SK-N-SH (cell line): ENCODE data around the gene NADSYN1. TPM values are rescaled to one million over a fixed set of nuclear protein-coding genes. Genes with fewer than 3 reads are reported as not detected.

Experiments
- CTCF ChIA-PET: fragments of 300-600, 350-600 bp; formaldehyde crosslinking; extraction: SDS; loops from one replicate; lab custom pipeline; 2021; lab: Yijun Ruan, JAX
- POLR2A ChIA-PET: fragments of 350-600 bp; sonication (Branson Sonifier 250); formaldehyde crosslinking; extraction: SDS; loops from one replicate; lab custom pipeline; 2020; ENCODE audit warnings: antibody characterized with exemption, inconsistent platforms; lab: Yijun Ruan, JAX
- DNase-seq: peaks from one replicate; pipeline ENCODE4 v3.0.0; 2012
- H2AFZ ChIP-seq: fragments of 200-600 bp; sonication (generic); 2 replicates; pipeline ENCODE4 v1.8.1; 2016; ENCODE audit warnings: antibody characterized with exemption, mild to moderate bottlenecking, low read depth
- H3F3A ChIP-seq: fragments of 200-600 bp; sonication (generic); replicated peaks from 2 replicates; pipeline ENCODE3; 2016; ENCODE audit warnings: antibody characterized with exemption, mild to moderate bottlenecking; ENCODE audit not compliant: insufficient read depth
- H3K27ac ChIP-seq, 2 experiments: fragments of 200-500 bp in 1 of 2; fragments of 200-600 bp in 1 of 2; sonication (Bioruptor generic) in 1 of 2; sonication (generic), shearing (Covaris generic) in 1 of 2; 2 replicates each; pipeline versions ENCODE4 v1.5.1 to v1.6.1; 2014 to 2016; ENCODE audit warnings: low read depth in 2 of 2, inconsistent platforms in 1 of 2, low read length in 1 of 2, mild to moderate bottlenecking in 1 of 2, mixed read lengths in 1 of 2
- H3K27me3 ChIP-seq: fragments of 200-600 bp; sonication (generic), shearing (Covaris generic); 2 replicates; pipeline ENCODE4 v1.6.1; 2016; ENCODE audit warnings: mixed run types; ENCODE audit not compliant: insufficient read depth
- H3K36me3 ChIP-seq, 2 experiments: fragments of 200-500 bp in 1 of 2; fragments of 200-600 bp in 1 of 2; sonication (Bioruptor generic) in 1 of 2; sonication (generic) in 1 of 2; replicated peaks in 1 of 2; 2 replicates each; pipeline versions ENCODE3 to v1.5.1; 2014 to 2016; ENCODE audit warnings: low read length in 1 of 2, mild to moderate bottlenecking in 1 of 2; ENCODE audit not compliant: insufficient read depth in 2 of 2, control insufficient read depth in 1 of 2
- H3K4me1 ChIP-seq, 2 experiments: fragments of 200-500 bp in 1 of 2; fragments of 200-600 bp in 1 of 2; sonication (Bioruptor generic) in 1 of 2; sonication (generic), shearing (Covaris generic) in 1 of 2; 2 replicates each; pipeline versions ENCODE4 v1.5.1 to v1.6.1; 2014 to 2016; ENCODE audit warnings: low read depth in 1 of 2, low read length in 1 of 2, mixed run types in 1 of 2; ENCODE audit not compliant: insufficient read depth in 2 of 2, control insufficient read depth in 1 of 2
- H3K4me2 ChIP-seq: fragments of 200-600 bp; sonication (generic), shearing (Covaris generic); 2 replicates; pipeline ENCODE4 v1.6.1; 2017; ENCODE audit warnings: mixed run types
- H3K4me3 ChIP-seq, 2 experiments: fragments of 200-500 bp in 1 of 2; fragments of 200-600 bp in 1 of 2; sonication (Bioruptor generic) in 1 of 2; sonication (generic), shearing (Covaris generic) in 1 of 2; 2 replicates each; pipeline versions ENCODE4 v1.5.1 to v1.8.1; 2014 to 2016; ENCODE audit warnings: low read depth in 2 of 2, inconsistent platforms in 1 of 2, low read length in 1 of 2, mild to moderate bottlenecking in 1 of 2, mixed read lengths in 1 of 2, moderate library complexity in 1 of 2
- H3K79me2 ChIP-seq: fragments of 200-600 bp; sonication (generic); 2 replicates; pipeline ENCODE4 v1.8.1; 2017; ENCODE audit warnings: mild to moderate bottlenecking; ENCODE audit not compliant: insufficient read depth
- H3K9ac ChIP-seq: fragments of 200-600 bp; sonication (generic); 2 replicates; pipeline ENCODE4 v1.6.1; 2017; ENCODE audit warnings: mixed run types
- H3K9me2 ChIP-seq: fragments of 200-600 bp; sonication (generic); 2 replicates; pipeline ENCODE4 v1.6.1; 2017; ENCODE audit warnings: mixed run types
- H3K9me3 ChIP-seq: fragments of 200-600 bp; sonication (generic); 2 replicates; pipeline ENCODE4 v1.6.1; 2017; ENCODE audit warnings: mixed run types, mild to moderate bottlenecking, moderate library complexity
- H4K20me1 ChIP-seq: fragments of 200-600 bp; sonication (generic); 2 replicates; pipeline ENCODE4 v1.6.1; 2017; ENCODE audit warnings: mild to moderate bottlenecking, mixed run types; ENCODE audit not compliant: insufficient read depth
- CHD2 ChIP-seq: fragments of 150-350 bp; IDR thresholded peaks from 2 replicates; pipeline ENCODE4 v1.6.1; 2018; ENCODE audit warnings: low read length; ENCODE audit not compliant: partially characterized antibody
- EP300 ChIP-seq, 2 experiments: IDR thresholded peaks; 2 replicates each; pipeline versions ENCODE4 v1.4.0 to v1.6.1; 2012; ENCODE audit warnings: borderline replicate concordance in 1 of 2, low read depth in 1 of 2, low read length in 1 of 2
- FOSL2 ChIP-seq: IDR thresholded peaks from 2 replicates; pipeline ENCODE4 v1.4.0; 2012; ENCODE audit warnings: low read depth, mild to moderate bottlenecking, moderate library complexity, borderline replicate concordance
- FOXJ3 ChIP-seq: sonication (generic); formaldehyde crosslinking; IDR thresholded peaks from 2 replicates; pipeline ENCODE4 v1.5.1; 2020; ENCODE audit warnings: mild to moderate bottlenecking, missing genetic modification reagents
- FOXM1 ChIP-seq: IDR thresholded peaks from 2 replicates; pipeline ENCODE4 v1.4.0; 2012; ENCODE audit warnings: low read depth, mild to moderate bottlenecking
- GABPA ChIP-seq: IDR thresholded peaks from 2 replicates; pipeline ENCODE4 v1.4.0; 2012; ENCODE audit warnings: low read depth, mild to moderate bottlenecking
- JUND ChIP-seq: IDR thresholded peaks from 2 replicates; pipeline ENCODE4 v1.4.0; 2012
- MXI1 ChIP-seq: IDR thresholded peaks from 2 replicates; pipeline ENCODE4 v1.6.1; 2012; ENCODE audit warnings: mild to moderate bottlenecking, low read depth, low read length, improper control_type of control experiment
- POLR2AphosphoS5 ChIP-seq: IDR thresholded peaks from 2 replicates; pipeline ENCODE4 v1.6.1; 2012; ENCODE audit warnings: low read depth, low read length
- RCOR1 ChIP-seq: fragments of 150-350 bp; IDR thresholded peaks from 2 replicates; pipeline ENCODE4 v1.6.1; 2017; ENCODE audit warnings: antibody characterized with exemption, low read length
- RFX5 ChIP-seq: IDR thresholded peaks from 2 replicates; pipeline ENCODE4 v1.6.1; 2012; ENCODE audit warnings: mild to moderate bottlenecking, improper control_type of control experiment, low read length
- SIN3A ChIP-seq: IDR thresholded peaks from 2 replicates; pipeline ENCODE4 v1.6.1; 2012; ENCODE audit warnings: low read depth, mild to moderate bottlenecking, low read length, moderate library complexity, borderline replicate concordance
- SMC3 ChIP-seq: IDR thresholded peaks from 2 replicates; pipeline ENCODE4 v1.6.1; 2012; ENCODE audit warnings: low read depth, low read length, improper control_type of control experiment
- TEAD4 ChIP-seq: IDR thresholded peaks from 2 replicates; pipeline ENCODE4 v1.4.0; 2012; ENCODE audit warnings: mild to moderate bottlenecking, borderline replicate concordance; ENCODE audit not compliant: insufficient read depth
- YY1 ChIP-seq: IDR thresholded peaks from 2 replicates; pipeline ENCODE4 v1.4.0; 2012; ENCODE audit warnings: low read depth, mild to moderate bottlenecking
- WGBS: methylation state at CpG from one replicate; pipeline ENCODE4 v1.1.6; 2017; ENCODE audit warnings: low lambda C conversion rate; 5-methylcytosine and 5-hydroxymethylcytosine counted together
- polyA plus RNA-seq, 3 experiments: library from polyadenylated mRNA; depleted of rRNA; stranded (reverse); fragments of >200 nt; gene quantifications; 2 replicates each; pipeline ENCODE4 v1.2.3, GENCODE V29; 2012
- TF ChIP-seq, protein P1 (sequence below): IDR thresholded peaks from 2 replicates; pipeline ENCODE4 v1.4.0; 2012; ENCODE audit warnings: low read depth
- TF ChIP-seq, protein P2 (sequence below): fragments of 200-600 bp; sonication (generic); IDR thresholded peaks from 2 replicates; pipeline ENCODE4 v1.6.1; 2017; ENCODE audit warnings: antibody characterized with exemption, mild to moderate bottlenecking, moderate library complexity
- TF ChIP-seq, protein P3 (sequence below): fragments of 150-350 bp; IDR thresholded peaks from 2 replicates; pipeline ENCODE4 v1.6.1; 2017; ENCODE audit warnings: antibody characterized with exemption, low read length, low read depth, borderline replicate concordance
- TF ChIP-seq, protein P4 (sequence below): IDR thresholded peaks from 2 replicates; pipeline ENCODE4 v1.4.0; 2012; ENCODE audit warnings: low read depth, borderline replicate concordance

The NADSYN1 gene
- polyA plus RNA-seq, 1 of the 3 experiments (the other 2 are of a cell fraction): 62.5 TPM

DNA sequence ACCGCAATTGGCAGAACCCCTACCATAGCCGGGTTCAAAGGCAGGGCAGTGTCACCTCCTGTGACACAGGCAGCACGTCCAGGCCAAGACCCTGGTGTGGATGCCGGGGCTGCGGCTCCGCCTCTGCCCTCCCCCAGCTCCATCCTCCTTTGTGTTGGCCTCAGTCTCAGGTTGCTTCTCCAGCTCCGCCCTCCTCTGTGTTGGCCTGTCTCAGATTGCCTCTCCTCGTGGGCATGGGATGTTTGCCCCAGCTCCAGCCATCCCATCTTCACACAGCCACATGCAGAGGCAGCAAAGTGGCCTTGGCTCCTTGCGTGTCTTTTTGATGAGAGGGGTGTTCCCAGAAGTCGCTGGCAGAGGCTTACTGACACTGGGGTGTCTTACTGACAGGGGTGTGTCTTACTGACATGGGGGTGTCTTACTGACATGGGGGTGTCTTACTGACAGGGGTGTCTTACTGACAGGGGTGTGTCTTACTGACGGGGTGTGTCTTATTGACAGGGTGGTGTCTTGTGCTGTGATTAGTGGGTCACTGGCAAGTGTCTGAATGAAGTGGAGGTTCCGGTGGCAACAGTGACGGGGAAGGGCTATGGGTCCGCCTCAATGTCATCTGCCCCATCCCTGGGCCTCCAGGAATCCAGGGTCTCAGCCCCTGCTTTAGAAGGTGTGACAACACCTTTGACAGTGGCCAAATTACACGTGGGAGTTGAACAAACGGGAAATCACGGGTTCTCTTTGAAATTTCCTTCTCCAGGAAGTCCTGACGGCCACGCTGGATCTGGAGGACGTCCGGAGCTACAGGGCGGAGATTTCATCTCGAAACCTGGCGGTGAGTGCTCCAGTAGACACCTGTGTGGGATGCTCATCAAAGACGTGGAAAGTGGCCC lies 24.9 kb downstream of the NADSYN1 start:
- no peaks in the 10 kb centered on the region for H3K9me2 ChIP-seq
- DNase-seq: no peak
- H3K4me3 ChIP-seq: no peak overlapping the region
- H4K20me1 ChIP-seq: no peaks in the 10 kb centered on the region
- no peak overlapping the region for H2AFZ ChIP-seq
- POLR2A ChIA-PET: no interaction called here
- H3K27ac ChIP-seq: no peak overlapping the region
- CTCF ChIA-PET: interaction anchor here (0.6 kb wide), 1 partner anchor 145 kb away, joined by 3 read pairs; no protein-coding TSS in a partner anchor
- H3K4me2 ChIP-seq: no peak overlapping the region
- H3K9ac ChIP-seq: no peak overlapping the region
- H3K4me1 ChIP-seq: no peaks in the 10 kb centered on the region
- TF ChIP-seq, protein P1, sequence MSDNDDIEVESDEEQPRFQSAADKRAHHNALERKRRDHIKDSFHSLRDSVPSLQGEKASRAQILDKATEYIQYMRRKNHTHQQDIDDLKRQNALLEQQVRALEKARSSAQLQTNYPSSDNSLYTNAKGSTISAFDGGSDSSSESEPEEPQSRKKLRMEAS: no peak
- no peak for TF ChIP-seq GABPA
- TF ChIP-seq TEAD4: no peak
- no peak for TF ChIP-seq YY1
- no peak for TF ChIP-seq FOXJ3 (CRISPR knock-in tag)
- TF ChIP-seq RCOR1: no peak
- TF ChIP-seq FOXM1: no peak
- TF ChIP-seq, protein P2, sequence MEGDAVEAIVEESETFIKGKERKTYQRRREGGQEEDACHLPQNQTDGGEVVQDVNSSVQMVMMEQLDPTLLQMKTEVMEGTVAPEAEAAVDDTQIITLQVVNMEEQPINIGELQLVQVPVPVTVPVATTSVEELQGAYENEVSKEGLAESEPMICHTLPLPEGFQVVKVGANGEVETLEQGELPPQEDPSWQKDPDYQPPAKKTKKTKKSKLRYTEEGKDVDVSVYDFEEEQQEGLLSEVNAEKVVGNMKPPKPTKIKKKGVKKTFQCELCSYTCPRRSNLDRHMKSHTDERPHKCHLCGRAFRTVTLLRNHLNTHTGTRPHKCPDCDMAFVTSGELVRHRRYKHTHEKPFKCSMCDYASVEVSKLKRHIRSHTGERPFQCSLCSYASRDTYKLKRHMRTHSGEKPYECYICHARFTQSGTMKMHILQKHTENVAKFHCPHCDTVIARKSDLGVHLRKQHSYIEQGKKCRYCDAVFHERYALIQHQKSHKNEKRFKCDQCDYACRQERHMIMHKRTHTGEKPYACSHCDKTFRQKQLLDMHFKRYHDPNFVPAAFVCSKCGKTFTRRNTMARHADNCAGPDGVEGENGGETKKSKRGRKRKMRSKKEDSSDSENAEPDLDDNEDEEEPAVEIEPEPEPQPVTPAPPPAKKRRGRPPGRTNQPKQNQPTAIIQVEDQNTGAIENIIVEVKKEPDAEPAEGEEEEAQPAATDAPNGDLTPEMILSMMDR: no peak
- TF ChIP-seq JUND: no peak
- no peak for TF ChIP-seq EP300 (IDR thresholded peaks at IDR 0.05; ENCODE audit: borderline replicate concordance in 1 of 2, low read depth in 1 of 2, low read length in 1 of 2)
- TF ChIP-seq SMC3: no peak
- TF ChIP-seq, protein P3, sequence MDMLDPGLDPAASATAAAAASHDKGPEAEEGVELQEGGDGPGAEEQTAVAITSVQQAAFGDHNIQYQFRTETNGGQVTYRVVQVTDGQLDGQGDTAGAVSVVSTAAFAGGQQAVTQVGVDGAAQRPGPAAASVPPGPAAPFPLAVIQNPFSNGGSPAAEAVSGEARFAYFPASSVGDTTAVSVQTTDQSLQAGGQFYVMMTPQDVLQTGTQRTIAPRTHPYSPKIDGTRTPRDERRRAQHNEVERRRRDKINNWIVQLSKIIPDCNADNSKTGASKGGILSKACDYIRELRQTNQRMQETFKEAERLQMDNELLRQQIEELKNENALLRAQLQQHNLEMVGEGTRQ: no peak
- no peak for TF ChIP-seq FOSL2
- no peak for TF ChIP-seq RFX5
- no peaks in the 10 kb centered on the region for H3K27me3 ChIP-seq
- H3K79me2 ChIP-seq: no peaks in the 10 kb centered on the region
- peaks cover 4 to 79% of the 10 kb centered on the region in 2 experiments for H3K36me3 ChIP-seq
- no peaks in the 10 kb centered on the region for H3F3A ChIP-seq
- H3K9me3 ChIP-seq: no peaks in the 10 kb centered on the region
- 94% methylated on average over 24 of the region's 25 CpGs for WGBS

DNA sequence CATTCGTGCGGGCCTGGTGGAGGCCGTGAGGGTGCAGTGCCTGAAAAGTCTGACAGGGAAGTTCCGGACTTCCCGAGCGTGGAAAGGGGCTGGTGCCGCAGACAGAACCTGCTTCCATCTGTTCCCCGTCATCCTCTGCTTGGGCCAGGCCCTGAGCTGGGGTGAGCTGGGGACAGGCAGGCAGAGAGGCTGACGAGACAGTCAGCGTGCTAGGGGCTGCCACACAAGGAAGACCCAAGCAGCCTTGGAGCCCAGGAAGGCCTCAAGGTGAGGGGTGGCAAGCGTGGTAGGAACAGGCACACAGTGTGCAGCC lies 25.5 kb downstream of the NADSYN1 start:
- CTCF ChIA-PET: interaction anchor here (0.6 kb wide), 2 partner anchors 146 to 397 kb away, joined by 3 read pairs; no protein-coding TSS in a partner anchor
- Histone ChIP-seq H3K4me1 (no peaks in the 10 kb centered on the region), H3K9ac (no peak overlapping the region), H4K20me1 (no peaks in the 10 kb centered on the region), H3K9me3 (no peaks in the 10 kb centered on the region), H3K27me3 (no peaks in the 10 kb centered on the region), H2AFZ (no peak overlapping the region), H3K9me2 (no peaks in the 10 kb centered on the region), H3F3A (no peaks in the 10 kb centered on the region), H3K36me3 (peaks cover 10 to 79% of the 10 kb centered on the region in 2 experiments), H3K79me2 (no peaks in the 10 kb centered on the region), H3K27ac (no peak overlapping the region), H3K4me3 (no peak overlapping the region), H3K4me2 (no peak overlapping the region)
- POLR2A ChIA-PET: no interaction called here
- no peak for TF ChIP-seq MXI1
- TF ChIP-seq, protein P4, sequence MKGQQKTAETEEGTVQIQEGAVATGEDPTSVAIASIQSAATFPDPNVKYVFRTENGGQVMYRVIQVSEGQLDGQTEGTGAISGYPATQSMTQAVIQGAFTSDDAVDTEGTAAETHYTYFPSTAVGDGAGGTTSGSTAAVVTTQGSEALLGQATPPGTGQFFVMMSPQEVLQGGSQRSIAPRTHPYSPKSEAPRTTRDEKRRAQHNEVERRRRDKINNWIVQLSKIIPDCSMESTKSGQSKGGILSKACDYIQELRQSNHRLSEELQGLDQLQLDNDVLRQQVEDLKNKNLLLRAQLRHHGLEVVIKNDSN: no peak
- no peak for TF ChIP-seq SIN3A
- TF ChIP-seq CHD2: no peak
- TF ChIP-seq EP300 (IDR thresholded peaks at IDR 0.05; ENCODE audit: borderline replicate concordance in 1 of 2, low read depth in 1 of 2, low read length in 1 of 2): no peak
- TF ChIP-seq POLR2AphosphoS5: no peak
- DNase-seq: no peak
- WGBS: 100% methylated on average over 3 of the region's 11 CpGs
